ENCODE results near the gene SERPINA5. TPM values are rescaled to one million over a fixed set of nuclear protein-coding genes. Genes with fewer than 3 reads are reported as not detected.
A peak's percentile ranks its signal among the peaks of the same experiment; 100 is the strongest.

SERPINA5 gene
- total and polyA plus RNA-seq, 7 donors, result 2.6 to 107 (median 16.3) TPM

- Histone ChIP-seq H3K27me3 (ENCODE audit: insufficient read depth in 3 of 3, low read length in 2 of 3) (peaks cover 0 to 2% (median 0%) of the 10 kb centered on the region in 3 donors), H3K9me3 (no peaks in the 10 kb centered on the region), H3K4me1 (no peaks in the 10 kb centered on the region), H3K4me3 (no peak overlapping the region), H3K36me3 (ENCODE audit: insufficient read depth in 1 of 2, low read depth in 1 of 2) (no peaks in the 10 kb centered on the region), H3K27ac (no peak overlapping the region)
- intact Hi-C loops (cut with DNase I), result no loop called here
- TF ChIP-seq CTCF (IDR thresholded peaks at IDR 0.05), result no peak
- no peak for DNase-seq
- ATAC-seq, result no peak
- 91 to 93% (median 92%) methylated on average over 8 of the region's 8 CpGs for WGBS, 3 donors
These were observed 10.6 kb downstream of the SERPINA5 start for GRCh38 chr14:94591871-94592270.

- DNase-seq, result no peak
- intact Hi-C loops (cut with DNase I), result no loop called here
- no peak overlapping the region for H3K4me3 ChIP-seq
- TF ChIP-seq CTCF (IDR thresholded peaks at IDR 0.05), result no peak
- no peak for ATAC-seq
- no peaks in the 10 kb centered on the region for H3K4me1 ChIP-seq
- H3K27ac ChIP-seq, result no peak overlapping the region
- H3K36me3 ChIP-seq (ENCODE audit: insufficient read depth in 1 of 2, low read depth in 1 of 2), result no peaks in the 10 kb centered on the region
- H3K27me3 ChIP-seq (ENCODE audit: insufficient read depth in 3 of 3, low read length in 2 of 3), result peaks cover 0 to 2% (median 0%) of the 10 kb centered on the region in 3 donors
- no peaks in the 10 kb centered on the region for H3K9me3 ChIP-seq
These were observed 11.2 kb downstream of the SERPINA5 start for GRCh38 chr14:94592457-94592856.

- WGBS, 3 donors, result 66 to 78% (median 74%) methylated on average over 3 of the region's 3 CpGs
- Histone ChIP-seq H3K27ac (no peak overlapping the region), H3K9me3 (no peaks in the 10 kb centered on the region), H3K36me3 (ENCODE audit: insufficient read depth in 1 of 2, low read depth in 1 of 2) (no peaks in the 10 kb centered on the region), H3K27me3 (ENCODE audit: insufficient read depth in 3 of 3, low read length in 2 of 3) (peaks cover 0 to 2% (median 0%) of the 10 kb centered on the region in 3 donors), H3K4me1 (no peaks in the 10 kb centered on the region), H3K4me3 (no peak overlapping the region)
- no peak for TF ChIP-seq CTCF (IDR thresholded peaks at IDR 0.05)
- DNase-seq, result no peak
- intact Hi-C loops (cut with DNase I), result no loop called here
- ATAC-seq, result peak in 3 of 4 donors; percentile 77 to 80 (median 79)
These were observed 12.1 kb downstream of the SERPINA5 start for GRCh38 chr14:94593376-94593748.

GRCh38 chr14:94593749-94594431, 12.7 kb downstream of the SERPINA5 start:
- Histone ChIP-seq H3K9me3 (no peaks in the 10 kb centered on the region), H3K4me1 (peaks cover 3% of the 10 kb centered on the region), H3K36me3 (ENCODE audit: insufficient read depth in 1 of 2, low read depth in 1 of 2) (no peaks in the 10 kb centered on the region), H3K27ac (no peak overlapping the region), H3K27me3 (ENCODE audit: insufficient read depth in 3 of 3, low read length in 2 of 3) (peaks cover 0 to 2% (median 0%) of the 10 kb centered on the region in 3 donors), H3K4me3 (no peak overlapping the region)
- WGBS, 3 donors, result 78 to 88% (median 80%) methylated on average over 4 of the region's 4 CpGs
- ATAC-seq (peak in 3 of 4 donors; percentile 29 to 46 (median 45)), DNase-seq (no peak)
- TF ChIP-seq CTCF (IDR thresholded peaks at IDR 0.05), result no peak
- intact Hi-C loops (cut with DNase I), result no loop called here

- no peak for TF ChIP-seq CTCF (IDR thresholded peaks at IDR 0.05)
- intact Hi-C loops (cut with DNase I), result no loop called here
- DNase-seq (no peak), ATAC-seq (no peak)
- Histone ChIP-seq H3K27ac (no peak overlapping the region), H3K36me3 (ENCODE audit: insufficient read depth in 1 of 2, low read depth in 1 of 2) (no peaks in the 10 kb centered on the region), H3K4me3 (no peak overlapping the region), H3K9me3 (no peaks in the 10 kb centered on the region), H3K4me1 (peaks cover 4% of the 10 kb centered on the region), H3K27me3 (ENCODE audit: insufficient read depth in 3 of 3, low read length in 2 of 3) (peaks cover 0 to 2% (median 0%) of the 10 kb centered on the region in 3 donors)
- 84 to 92% (median 91%) methylated on average over 7 of the region's 7 CpGs for WGBS, 3 donors
These were observed 13.2 kb downstream of the SERPINA5 start for GRCh38 chr14:94594441-94594840.

Data from psoas muscle (tissue), 8 donors.